ENCODE measurements around the gene TMEM164.

TMEM164 gene

GRCh38 chrX:110059410-110059809 lies 56.5 kb downstream of the TMEM164 start:
- TF ChIP-seq ZNF274 (IDR thresholded peaks at IDR 0.05; ENCODE audit: low read depth, low read length), result no peak
- no peak overlapping the region for H3K4me3 ChIP-seq (ENCODE audit: low read length)

GRCh38 chrX:110060317-110060716 lies 57.4 kb downstream of the TMEM164 start:
- no peak overlapping the region for H3K4me3 ChIP-seq (ENCODE audit: low read length)
- TF ChIP-seq ZNF274 (IDR thresholded peaks at IDR 0.05; ENCODE audit: low read depth, low read length), result no peak

DNA sequence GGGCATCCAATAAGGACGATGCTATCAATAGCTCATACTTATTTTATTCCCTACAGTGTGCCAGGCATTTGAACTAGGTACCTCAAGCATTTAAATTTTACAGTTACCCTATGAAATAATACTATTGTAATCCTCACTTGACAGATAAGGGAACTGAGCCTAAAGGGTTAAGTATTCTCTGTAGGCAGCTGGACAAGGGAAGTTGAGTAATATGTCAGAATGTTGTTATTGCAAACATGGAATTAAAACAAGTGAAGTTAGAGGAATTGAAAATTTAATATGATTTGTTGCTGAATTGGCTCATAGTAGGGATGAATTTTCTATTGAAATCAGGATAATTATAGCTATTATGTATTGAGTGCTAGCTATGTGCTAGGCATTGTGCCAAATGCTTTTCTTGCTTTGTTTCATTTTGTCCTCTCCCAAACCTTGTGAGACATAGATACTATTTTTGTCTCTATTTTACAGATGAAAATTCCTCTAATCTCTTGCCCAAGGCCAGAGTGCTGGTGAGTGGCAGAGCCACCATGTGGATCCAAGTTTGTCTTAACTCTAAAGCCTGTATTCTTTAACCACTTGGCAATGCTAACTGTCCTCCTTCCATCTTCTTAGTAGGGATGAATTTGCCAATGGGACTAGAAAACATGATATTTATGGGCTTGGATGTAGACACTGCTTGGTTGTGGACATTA lies 58.1 kb downstream of the TMEM164 start:
- no peak for TF ChIP-seq ZNF274 (IDR thresholded peaks at IDR 0.05; ENCODE audit: low read depth, low read length)
- H3K4me3 ChIP-seq (ENCODE audit: low read length), result no peak overlapping the region

DNA sequence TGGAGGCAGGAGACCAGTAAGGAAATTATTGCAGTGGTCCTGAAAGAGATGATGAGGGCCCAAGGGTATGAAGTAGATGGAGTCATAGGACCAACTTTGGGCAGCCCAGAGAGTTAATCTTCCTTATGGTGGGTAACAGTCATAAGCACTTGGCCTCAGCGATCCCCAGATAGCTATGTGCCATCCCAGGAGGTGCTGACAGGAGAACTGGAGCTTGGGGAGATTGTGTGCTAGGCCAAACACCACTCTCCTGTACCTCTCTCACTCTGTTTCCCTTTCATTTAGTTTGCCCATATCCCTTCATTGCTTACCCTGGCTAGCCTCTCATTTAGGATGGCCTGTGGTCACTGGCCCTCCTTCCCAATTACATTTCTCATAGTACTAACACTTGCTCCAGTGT lies 60.0 kb downstream of the TMEM164 start:
- no peak for TF ChIP-seq ZNF274 (IDR thresholded peaks at IDR 0.05; ENCODE audit: low read depth, low read length)
- no peak overlapping the region for H3K4me3 ChIP-seq (ENCODE audit: low read length)

DNA sequence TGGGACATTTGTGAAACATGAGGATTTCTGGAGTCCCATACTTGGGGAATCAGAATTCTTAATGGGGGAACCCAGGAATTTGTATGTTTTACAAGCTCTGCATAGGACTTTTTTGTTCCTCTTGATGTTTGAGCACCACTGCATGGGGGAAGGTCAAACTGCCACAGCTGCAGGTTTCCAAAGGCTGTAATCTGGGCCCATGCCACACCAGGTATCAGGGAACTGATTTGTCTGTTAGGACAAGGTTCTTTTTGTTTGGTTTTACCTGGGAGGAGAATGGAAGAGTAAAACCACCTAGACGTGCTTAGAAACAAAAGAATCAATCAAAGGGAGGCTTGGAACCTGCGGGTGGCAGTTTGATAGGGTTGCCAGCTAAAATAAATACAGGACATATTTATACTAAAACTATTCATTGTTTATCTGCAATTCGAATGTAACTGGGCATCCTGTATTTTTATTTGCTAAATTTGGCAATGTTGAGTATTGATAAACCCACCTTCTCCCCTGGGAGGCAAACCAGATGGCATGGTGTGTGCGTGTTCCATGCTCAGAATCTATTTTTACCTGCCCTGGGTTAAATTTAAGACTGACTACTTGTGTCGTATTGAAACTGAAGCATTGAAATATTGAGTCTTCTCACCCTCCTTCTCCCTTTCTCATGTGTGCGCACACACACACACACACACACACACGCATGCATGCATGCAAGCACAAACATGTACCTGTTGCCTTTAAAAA lies 63.7 kb downstream of the TMEM164 start:
- TF ChIP-seq ZNF274 (IDR thresholded peaks at IDR 0.05; ENCODE audit: low read depth, low read length), result no peak
- H3K4me3 ChIP-seq (ENCODE audit: low read length), result no peak overlapping the region

DNA sequence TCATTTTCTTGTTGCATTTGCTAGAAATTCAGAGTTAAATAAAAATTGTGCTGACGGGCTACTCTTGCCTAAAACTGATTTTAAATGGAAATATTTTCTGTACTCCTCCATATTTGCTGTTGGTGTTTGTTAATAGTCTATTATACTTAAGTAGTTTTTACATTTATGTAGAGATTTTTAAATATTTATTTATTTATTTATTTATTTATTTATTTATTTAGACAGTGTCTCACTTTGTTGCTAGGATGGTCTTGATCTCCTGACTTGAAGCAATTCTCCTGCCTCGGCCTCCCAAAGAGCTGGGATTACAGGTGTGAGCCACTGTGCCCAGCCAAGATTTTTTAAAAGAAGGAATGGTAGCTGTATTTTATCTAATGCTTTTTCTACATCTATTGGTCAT lies 68.1 kb downstream of the TMEM164 start:
- TF ChIP-seq ZNF274 (IDR thresholded peaks at IDR 0.05; ENCODE audit: low read depth, low read length), result no peak
- H3K4me3 ChIP-seq (ENCODE audit: low read length), result no peak overlapping the region

GRCh38 chrX:110081320-110081719 lies 78.4 kb downstream of the TMEM164 start:
- TF ChIP-seq ZNF274 (IDR thresholded peaks at IDR 0.05; ENCODE audit: low read depth, low read length), result no peak
- H3K4me3 ChIP-seq (ENCODE audit: low read length), result no peak overlapping the region

DNA sequence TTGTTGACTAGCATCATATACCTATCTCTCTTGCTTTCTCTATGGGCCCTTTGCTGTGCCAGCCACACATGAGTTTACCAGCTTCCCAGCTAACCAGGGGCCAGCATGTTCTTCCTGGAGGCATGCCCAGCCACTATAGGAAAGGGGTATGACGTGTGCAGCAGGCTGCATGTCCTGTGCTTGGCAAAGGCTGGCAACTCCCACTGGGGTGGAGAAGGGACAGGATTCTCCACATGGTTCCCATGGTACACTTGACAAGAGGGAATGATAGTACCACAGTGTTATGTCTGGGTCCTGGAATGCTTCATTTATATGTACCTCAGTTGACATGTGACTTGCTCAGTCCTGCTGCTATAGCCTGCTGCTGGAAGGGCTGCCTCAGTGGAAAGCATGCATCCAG lies 78.8 kb downstream of the TMEM164 start:
- TF ChIP-seq ZNF274 (IDR thresholded peaks at IDR 0.05; ENCODE audit: low read depth, low read length), result no peak

GRCh38 chrX:110082161-110082560 lies 79.2 kb downstream of the TMEM164 start:
- no peak overlapping the region for H3K4me3 ChIP-seq (ENCODE audit: low read length)
- no peak for TF ChIP-seq ZNF274 (IDR thresholded peaks at IDR 0.05; ENCODE audit: low read depth, low read length)

More for the DNA sequence above, 78.8 kb downstream of the TMEM164 start:
- no peak overlapping the region for H3K4me3 ChIP-seq (ENCODE audit: low read length)

GRCh38 chrX:110086162-110086915 lies 83.4 kb downstream of the TMEM164 start:
- no peak overlapping the region for H3K4me3 ChIP-seq (ENCODE audit: low read length)
- TF ChIP-seq ZNF274 (IDR thresholded peaks at IDR 0.05; ENCODE audit: low read depth, low read length), result no peak

DNA sequence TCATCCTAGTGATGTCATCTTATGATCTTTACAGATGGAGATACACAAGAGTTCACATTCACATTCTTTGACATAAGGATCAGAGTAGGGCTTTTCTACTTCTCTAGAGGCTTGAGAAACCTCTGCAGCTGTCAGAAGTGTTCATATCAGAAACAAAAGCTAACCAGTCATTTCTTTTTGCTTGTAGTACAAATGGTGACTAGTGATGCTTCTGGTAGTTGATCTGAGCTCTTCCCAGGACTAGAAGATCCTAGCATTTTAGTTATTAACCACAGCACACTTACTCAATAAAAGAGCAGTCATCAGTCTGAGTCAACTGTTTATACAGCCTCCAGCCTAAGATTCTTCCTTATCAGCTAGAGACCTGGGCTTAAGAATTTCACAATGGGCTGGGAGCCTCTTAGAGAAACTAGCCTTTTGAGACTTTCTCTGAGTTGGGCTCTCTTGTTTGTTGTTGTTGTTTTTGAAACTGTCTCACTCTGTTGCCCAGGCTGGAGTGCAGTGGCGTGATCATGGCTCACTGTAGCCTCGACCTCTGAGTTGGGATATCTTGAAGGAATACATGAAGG lies 84.1 kb downstream of the TMEM164 start:
- no peak overlapping the region for H3K4me3 ChIP-seq (ENCODE audit: low read length)
- TF ChIP-seq ZNF274 (IDR thresholded peaks at IDR 0.05; ENCODE audit: low read depth, low read length), result no peak

DNA sequence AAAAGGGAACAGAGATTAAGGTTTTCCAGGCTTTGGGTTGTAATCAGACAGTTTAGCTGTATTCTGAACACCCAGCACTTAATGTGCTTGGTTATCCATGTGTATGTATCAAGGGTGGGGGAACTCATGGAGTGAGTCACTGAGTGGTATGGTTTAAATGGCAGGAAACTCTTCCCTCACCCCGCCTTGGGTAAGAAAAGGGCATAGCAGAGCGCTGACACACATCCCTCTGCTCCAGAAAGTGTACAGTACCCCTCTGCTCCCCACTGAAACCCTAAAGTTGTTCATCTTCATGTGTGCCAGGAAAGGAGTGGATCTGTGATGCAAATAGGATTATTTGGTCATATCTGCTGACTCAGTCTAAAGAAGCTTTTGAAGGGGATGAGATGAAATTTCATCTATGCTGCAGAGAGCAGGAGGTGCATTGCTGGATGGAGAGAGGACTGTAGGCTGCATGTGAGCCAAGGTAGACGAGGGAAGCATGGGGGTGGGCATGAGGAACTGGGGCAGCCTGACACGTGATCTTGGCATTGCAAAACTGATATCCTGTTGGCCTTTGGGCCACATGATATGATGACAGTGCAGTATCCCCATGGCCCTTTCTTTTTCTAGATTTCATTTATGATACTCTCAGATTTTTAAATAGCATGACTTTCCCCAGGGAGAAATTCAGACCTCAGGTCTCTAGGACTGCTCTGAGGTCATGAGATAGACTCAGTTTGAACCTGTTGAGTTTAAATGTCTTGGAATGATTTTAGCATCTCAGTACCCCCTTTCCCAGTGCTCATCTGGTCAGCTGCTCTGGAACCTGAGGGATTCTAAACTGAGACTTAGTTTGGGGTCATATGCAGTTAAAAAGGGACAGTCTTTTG lies 84.8 kb downstream of the TMEM164 start:
- no peak for TF ChIP-seq ZNF274 (IDR thresholded peaks at IDR 0.05; ENCODE audit: low read depth, low read length)
- no peak overlapping the region for H3K4me3 ChIP-seq (ENCODE audit: low read length)

DNA sequence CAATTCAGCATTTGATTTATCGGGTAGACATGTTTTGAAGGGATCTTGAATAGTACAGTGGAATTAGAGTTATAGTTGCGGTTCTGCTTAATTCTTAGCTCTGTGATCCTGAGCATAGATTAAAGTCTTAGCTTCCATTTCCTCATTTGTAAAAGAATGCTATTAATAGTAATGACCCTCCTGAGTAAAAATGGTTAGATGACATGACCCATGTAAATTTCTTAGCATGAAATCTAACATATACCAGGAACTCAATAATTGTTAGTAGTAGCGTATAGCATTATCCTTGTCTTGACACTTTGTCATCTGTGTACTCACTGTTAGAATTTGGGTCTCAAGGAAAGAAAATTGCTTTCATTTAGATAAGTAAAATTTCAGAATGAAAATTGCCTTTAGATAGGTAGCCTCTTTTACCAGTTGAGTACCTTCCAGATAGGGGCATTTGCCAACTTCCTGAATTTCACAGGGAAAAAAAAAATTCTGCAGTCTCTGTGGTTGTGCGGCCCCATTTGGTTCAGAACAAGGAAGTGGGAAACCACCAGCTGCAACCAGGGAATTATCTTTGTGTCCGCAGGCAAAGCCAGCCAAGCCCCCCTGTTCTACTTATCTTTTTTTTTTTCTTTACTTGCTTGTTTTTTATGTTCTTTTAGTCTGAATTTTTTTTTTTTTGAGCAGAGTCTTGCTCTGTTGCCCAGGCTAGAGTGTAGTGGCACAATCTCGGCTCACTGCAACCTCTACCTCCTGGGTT lies 86.9 kb downstream of the TMEM164 start:
- no peak overlapping the region for H3K4me3 ChIP-seq (ENCODE audit: low read length)
- TF ChIP-seq ZNF274 (IDR thresholded peaks at IDR 0.05; ENCODE audit: low read depth, low read length), result no peak

Data from GM08714 (cell line).